Stomach (tissue), 9 donors: Measurements from ENCODE around the gene SGCA. TPM values are rescaled to one million over a fixed set of nuclear protein-coding genes. Genes with fewer than 3 reads are reported as not detected.
A peak's percentile ranks its signal among the peaks of the same experiment; 100 is the strongest.

Source experiments
- DNase-seq, 2 donors: peaks; one replicate each; pipeline versions ENCODE4 v3.0.0 to v3.0.0-alpha.2; 2013 to 2019
- H3K27ac ChIP-seq, 5 donors: fragments of 200-600 bp in 4 of 5; sonication (generic) in 4 of 5; one replicate each; pipeline ENCODE4 v1.5.1; 2013 to 2019; ENCODE audit warnings: mild to moderate bottlenecking in 1 of 5, moderate library complexity in 1 of 5
- H3K27me3 ChIP-seq, 3 donors: fragments of 200-600 bp; sonication (generic); one replicate each; pipeline ENCODE4 v1.5.1; 2017 to 2019; ENCODE audit warnings: mixed run types in 1 of 3
- H3K36me3 ChIP-seq, 4 donors: fragments of 200-600 bp; sonication (generic); 1 replicate in 3 of 4; 2 replicates in 1 of 4; pipeline ENCODE4 v1.5.1; 2016 to 2019
- H3K4me1 ChIP-seq, 4 donors: fragments of 200-600 bp; sonication (generic); one replicate each; pipeline ENCODE4 v1.5.1; 2016 to 2019
- H3K4me3 ChIP-seq, 4 donors: fragments of 200-600 bp; sonication (generic) in 3 of 4; one replicate each; pipeline ENCODE4 v1.5.1; 2016 to 2019; ENCODE audit warnings: mild to moderate bottlenecking in 1 of 4
- H3K9me3 ChIP-seq, 4 donors: fragments of 200-600 bp; sonication (generic); one replicate each; pipeline ENCODE4 v1.5.1; 2016 to 2019
- CTCF ChIP-seq, 7 experiments: fragments of 450-650 bp in 4 of 7; fragments of 200-600 bp in 3 of 7; sonication (generic) in 3 of 7; IDR thresholded peaks; one replicate each; pipeline ENCODE4 v1.5.1; 2016 to 2019; ENCODE audit warnings: antibody characterized with exemption in 7 of 7, control low read depth in 2 of 7, mild to moderate bottlenecking in 1 of 7
- EP300 ChIP-seq: sonication (generic); formaldehyde crosslinking; IDR thresholded peaks from one replicate; pipeline ENCODE4 v1.6.1; 2017; ENCODE audit warnings: antibody characterized with exemption
- POLR2A ChIP-seq, 4 donors: fragments of 450-650 bp; IDR thresholded peaks; one replicate each; pipeline ENCODE4 v1.6.1; 2016; ENCODE audit warnings: antibody characterized with exemption in 4 of 4, control low read depth in 2 of 4, mild to moderate bottlenecking in 1 of 4, moderate library complexity in 1 of 4
- POLR2AphosphoS5 ChIP-seq, 3 donors: sonication (generic); formaldehyde crosslinking; IDR thresholded peaks; one replicate each; pipeline ENCODE4 v1.6.1; 2016; ENCODE audit warnings: antibody characterized with exemption in 3 of 3
- WGBS, 5 donors: extraction: QIAGEN DNeasy Blood & Tissue Kit in 3 of 5; methylation state at CpG; one replicate each; pipeline versions ENCODE4 v1.1.5 to v1.1.7; 2013 to 2018; 5-methylcytosine and 5-hydroxymethylcytosine counted together
- intact Hi-C: fragments of 100-400 bp; cut with DNase I; formaldehyde crosslinking; loops from one replicate; pipeline ENCODE4 v1.15.1; 2023; ENCODE audit warnings: low total_unique reads
- polyA plus RNA-seq, 3 donors: library from polyadenylated mRNA; stranded (reverse); fragments of 200-250 nt; gene quantifications; one replicate each; pipeline ENCODE4 v1.2.3, GENCODE V29; 2013
- total RNA-seq, 5 donors: library from RNA; depleted of rRNA; stranded (reverse); fragments of >200 nt; gene quantifications; one replicate each; pipeline versions ENCODE4 v1.1.0 to v1.2.3, GENCODE V29; 2014 to 2016
- donor health status: healthy with polysubstance abuse.
- donor health status: Bipolar disorder and iron deficiency.
- donor health status: healthy.

Gene SGCA
- total and polyA plus RNA-seq, 8 donors: 5.4 to 89.3 (median 15.1) TPM

- Histone ChIP-seq H3K27me3 (no peaks in the 10 kb centered on the region), H3K27ac (peak overlapping the region in 1 of 5 donors; percentile 85), H3K4me1 (peaks cover 33 to 60% (median 47%) of the 10 kb centered on the region in 4 donors), H3K4me3 (no peak overlapping the region), H3K9me3 (no peaks in the 10 kb centered on the region), H3K36me3 (peaks cover under 1 to 11% (median 8%) of the 10 kb centered on the region in 4 donors)
- no peak for TF ChIP-seq POLR2AphosphoS5 (IDR thresholded peaks at IDR 0.05)
- TF ChIP-seq CTCF (IDR thresholded peaks at IDR 0.05): no peak
- TF ChIP-seq POLR2A (IDR thresholded peaks at IDR 0.05): no peak
- no peak for TF ChIP-seq EP300
- DNase-seq: no peak
- intact Hi-C loops: no loop called here
- WGBS, 5 donors: 83 to 87% (median 86%) methylated on average over 12 of the region's 12 CpGs
Observed at GRCh38 chr17:50180620-50181019, 14.8 kb downstream of the SGCA start.

GRCh38 chr17:50181144-50181543 lies 15.3 kb downstream of the SGCA start:
- Histone ChIP-seq H3K27me3 (no peaks in the 10 kb centered on the region), H3K4me3 (no peak overlapping the region), H3K4me1 (peaks cover 28 to 59% (median 44%) of the 10 kb centered on the region in 4 donors), H3K9me3 (no peaks in the 10 kb centered on the region), H3K27ac (peak overlapping the region in 1 of 5 donors; percentile 85), H3K36me3 (peaks cover 5 to 16% (median 13%) of the 10 kb centered on the region in 4 donors)
- TF ChIP-seq POLR2AphosphoS5 (IDR thresholded peaks at IDR 0.05): no peak
- TF ChIP-seq CTCF (IDR thresholded peaks at IDR 0.05): no peak
- TF ChIP-seq POLR2A (IDR thresholded peaks at IDR 0.05): no peak
- TF ChIP-seq EP300: no peak
- DNase-seq: peak in 1 of 2 donors; percentile 61
- intact Hi-C loops: no loop called here
- WGBS, 5 donors: 75 to 85% (median 84%) methylated on average over 13 of the region's 13 CpGs

DNA sequence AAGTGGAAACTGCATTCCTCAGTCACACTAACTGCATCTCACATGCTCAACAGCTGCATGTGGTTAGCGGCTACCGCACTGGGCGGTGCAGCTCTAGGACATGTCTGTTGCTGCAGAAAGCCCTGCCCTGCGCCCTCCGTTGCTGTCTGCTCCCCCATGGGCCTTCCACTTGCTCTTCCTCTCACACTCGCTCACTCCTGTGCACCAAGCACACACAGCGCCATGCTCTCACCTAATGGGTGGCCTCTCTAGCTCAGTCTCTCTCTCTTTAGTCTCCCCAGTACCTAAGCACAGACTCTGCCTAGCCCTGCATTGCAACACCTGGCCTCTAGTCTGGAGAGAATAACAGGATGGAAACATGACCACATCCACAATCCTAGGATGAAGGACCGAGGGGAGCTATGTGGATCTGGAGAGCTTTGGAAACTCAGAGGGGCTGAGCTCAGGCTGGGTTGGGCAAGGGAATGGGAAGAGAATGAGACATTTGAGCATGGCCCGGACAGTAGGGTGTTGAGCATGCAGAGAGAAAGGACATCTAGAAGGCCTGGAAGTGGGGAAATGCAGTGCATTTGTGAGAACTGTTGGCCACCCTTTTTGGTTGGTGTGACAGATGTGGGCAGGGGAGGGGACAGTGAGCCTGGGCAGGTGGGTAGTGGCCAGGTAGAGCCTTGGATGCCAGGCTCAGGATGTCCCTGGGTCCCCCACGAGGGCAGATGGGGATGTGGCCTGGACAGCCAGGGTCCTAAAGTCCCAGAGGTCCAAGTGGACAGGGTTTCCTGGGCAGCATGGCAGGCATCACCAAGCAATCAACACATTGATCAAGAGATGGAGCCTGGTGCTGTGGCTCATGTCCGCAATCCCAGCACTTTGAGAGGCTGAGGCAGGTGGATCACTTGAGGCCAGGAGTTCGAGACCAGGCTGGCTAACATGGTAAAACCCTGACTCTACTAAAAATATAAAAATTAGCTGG lies 16.1 kb downstream of the SGCA start:
- H3K36me3 ChIP-seq: peaks cover 13 to 23% (median 21%) of the 10 kb centered on the region in 4 donors
- no peaks in the 10 kb centered on the region for H3K27me3 ChIP-seq
- peak overlapping the region in 3 of 5 donors; percentile 10 to 42 (median 20) for H3K27ac ChIP-seq
- WGBS, 5 donors: 77 to 83% (median 80%) methylated on average over 7 to 12 of the region's 12 CpGs
- TF ChIP-seq POLR2A (IDR thresholded peaks at IDR 0.05) (no peak), EP300 (no peak), POLR2AphosphoS5 (IDR thresholded peaks at IDR 0.05) (no peak), CTCF (IDR thresholded peaks at IDR 0.05) (no peak)
- intact Hi-C loops: no loop called here
- DNase-seq: peak in 1 of 2 donors; percentile 52
- no peak overlapping the region for H3K4me3 ChIP-seq
- H3K9me3 ChIP-seq: no peaks in the 10 kb centered on the region
- H3K4me1 ChIP-seq: peaks cover 24 to 53% (median 42%) of the 10 kb centered on the region in 4 donors

DNA sequence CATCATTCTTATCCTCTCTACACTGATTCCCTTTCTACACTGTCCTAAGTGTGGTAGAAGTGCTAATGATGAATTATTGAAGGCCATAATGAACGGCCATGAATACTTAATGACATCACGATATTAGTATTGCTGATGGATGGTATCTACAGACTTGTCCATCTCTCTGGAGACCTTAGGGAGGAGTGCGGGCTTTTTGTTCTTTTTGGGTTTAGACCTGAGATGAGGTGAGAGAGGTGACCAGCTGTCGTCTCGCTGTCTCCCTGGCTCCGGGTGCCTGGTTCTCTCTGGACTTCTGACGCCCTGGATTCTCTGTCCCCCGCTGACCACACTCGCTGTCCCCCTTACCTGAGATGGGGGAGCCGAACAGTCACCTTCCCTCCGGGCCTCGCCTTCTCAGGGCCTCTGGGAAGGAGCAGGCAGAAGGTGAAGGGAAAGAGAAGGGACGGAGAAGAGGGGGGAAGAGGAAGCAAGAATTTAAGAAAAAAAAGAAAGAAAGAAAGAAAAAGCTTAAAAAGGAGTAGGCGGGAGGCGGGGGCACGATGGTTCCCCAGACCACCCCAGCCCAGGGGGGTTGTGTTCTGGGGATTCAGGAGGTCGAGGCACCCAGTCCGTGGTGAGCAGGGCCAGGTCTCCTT lies 17.1 kb downstream of the SGCA start:
- no peak for DNase-seq
- peaks cover 15 to 43% (median 32%) of the 10 kb centered on the region in 4 donors for H3K4me1 ChIP-seq
- peak overlapping the region in 3 of 5 donors; percentile 78 to 80 (median 79) for H3K27ac ChIP-seq

More for the DNA sequence above, 17.1 kb downstream of the SGCA start:
- H3K9me3 ChIP-seq: no peaks in the 10 kb centered on the region
- no peaks in the 10 kb centered on the region for H3K27me3 ChIP-seq
- WGBS, 5 donors: 78 to 90% (median 88%) methylated on average over 18 of the region's 18 CpGs
- no peak overlapping the region for H3K4me3 ChIP-seq
- peaks cover 22 to 34% (median 31%) of the 10 kb centered on the region in 4 donors for H3K36me3 ChIP-seq
- no peak for TF ChIP-seq CTCF (IDR thresholded peaks at IDR 0.05)
- TF ChIP-seq POLR2A (IDR thresholded peaks at IDR 0.05): no peak
- no peak for TF ChIP-seq POLR2AphosphoS5 (IDR thresholded peaks at IDR 0.05)
- no peak for TF ChIP-seq EP300
- intact Hi-C loops: no loop called here
